Measurements from ENCODE around the gene TFAP2C.

DNA sequence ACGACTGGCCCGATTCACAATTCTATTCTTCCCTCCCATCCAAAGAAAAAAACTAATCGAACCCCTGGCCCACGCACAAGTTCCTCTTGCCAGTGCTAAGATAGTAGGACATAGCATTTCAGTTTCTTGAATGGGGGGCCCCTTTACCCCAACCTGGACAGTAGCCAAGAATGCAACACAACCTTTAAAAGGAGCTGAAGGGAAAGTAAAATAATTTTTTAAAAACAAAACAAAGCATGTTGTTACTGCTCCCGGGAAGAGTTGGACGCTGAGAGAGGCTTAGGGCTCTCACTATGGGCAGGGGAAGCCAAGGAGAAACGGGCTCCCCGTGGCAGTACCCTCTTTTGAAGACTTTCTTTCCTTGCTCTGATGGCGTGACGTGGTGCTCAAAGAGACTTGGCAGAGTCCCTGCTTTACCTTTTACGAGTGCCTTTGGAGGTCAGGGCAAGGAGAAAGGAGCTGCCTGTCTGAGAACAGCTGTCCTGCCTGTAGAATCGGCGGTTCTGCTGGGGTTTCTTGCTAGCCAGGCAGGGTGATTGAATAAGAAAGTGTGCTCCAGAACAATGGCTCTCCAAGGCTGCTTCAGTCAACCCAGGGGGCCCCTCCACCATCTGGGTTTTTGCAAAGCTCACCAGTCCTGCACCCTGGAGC lies 5.8 kb downstream of the TFAP2C start:
- TF ChIP-seq, protein P1, sequence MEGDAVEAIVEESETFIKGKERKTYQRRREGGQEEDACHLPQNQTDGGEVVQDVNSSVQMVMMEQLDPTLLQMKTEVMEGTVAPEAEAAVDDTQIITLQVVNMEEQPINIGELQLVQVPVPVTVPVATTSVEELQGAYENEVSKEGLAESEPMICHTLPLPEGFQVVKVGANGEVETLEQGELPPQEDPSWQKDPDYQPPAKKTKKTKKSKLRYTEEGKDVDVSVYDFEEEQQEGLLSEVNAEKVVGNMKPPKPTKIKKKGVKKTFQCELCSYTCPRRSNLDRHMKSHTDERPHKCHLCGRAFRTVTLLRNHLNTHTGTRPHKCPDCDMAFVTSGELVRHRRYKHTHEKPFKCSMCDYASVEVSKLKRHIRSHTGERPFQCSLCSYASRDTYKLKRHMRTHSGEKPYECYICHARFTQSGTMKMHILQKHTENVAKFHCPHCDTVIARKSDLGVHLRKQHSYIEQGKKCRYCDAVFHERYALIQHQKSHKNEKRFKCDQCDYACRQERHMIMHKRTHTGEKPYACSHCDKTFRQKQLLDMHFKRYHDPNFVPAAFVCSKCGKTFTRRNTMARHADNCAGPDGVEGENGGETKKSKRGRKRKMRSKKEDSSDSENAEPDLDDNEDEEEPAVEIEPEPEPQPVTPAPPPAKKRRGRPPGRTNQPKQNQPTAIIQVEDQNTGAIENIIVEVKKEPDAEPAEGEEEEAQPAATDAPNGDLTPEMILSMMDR (IDR thresholded peaks at IDR 0.05; ENCODE audit: low read length): no peak
- TF ChIP-seq EZH2 (optimal IDR thresholded peaks at IDR 0.05; ENCODE audit: low read depth, low read length): no peak

Measured in MM.1S (cell line).